ENCODE data around the gene KCNJ9. TPM values are rescaled to one million over a fixed set of nuclear protein-coding genes. Genes with fewer than 3 reads are reported as not detected.
A peak's percentile ranks its signal among the peaks of the same experiment; 100 is the strongest.

The KCNJ9 gene
- total RNA-seq, 1 donor from 2014 or later = not detected

DNA sequence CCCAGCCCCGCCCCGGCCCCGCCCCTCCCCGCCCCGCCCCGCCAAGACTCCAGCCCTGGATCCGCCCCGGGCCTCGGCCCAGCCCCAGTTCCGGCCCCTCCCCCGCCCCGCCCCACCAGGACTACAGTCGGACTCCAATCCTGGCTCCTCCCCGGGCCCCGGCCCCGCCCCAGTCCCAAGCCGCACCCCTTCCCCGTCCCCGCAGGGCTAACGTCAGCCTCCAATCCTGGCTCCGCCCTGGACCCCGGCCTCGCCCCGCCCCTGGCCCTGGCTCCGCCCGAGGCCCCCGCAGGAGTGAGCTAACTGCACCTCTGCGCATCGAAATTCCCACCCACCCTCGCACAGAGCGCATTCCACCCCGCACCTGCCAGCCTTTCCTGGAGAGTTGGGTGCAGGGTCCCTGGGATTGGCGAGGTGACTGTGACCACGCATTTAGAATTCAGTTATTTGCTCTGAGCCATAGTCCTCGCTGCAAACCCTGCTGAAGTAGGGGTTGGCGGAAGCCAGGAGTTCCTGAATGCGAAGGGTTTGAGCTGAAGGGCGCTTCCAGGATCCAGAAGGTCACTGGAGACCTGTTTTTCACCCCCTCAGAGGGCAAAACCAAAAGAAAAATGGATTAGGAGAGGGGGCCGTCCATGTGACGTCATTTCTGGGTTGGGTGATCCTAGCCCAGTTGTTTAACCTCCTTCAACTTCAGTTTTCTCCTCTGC is 17.7 kb downstream of the KCNJ9 start:
- DNase-seq (ENCODE audit: low read depth) = peak; percentile 49
- TF ChIP-seq, protein P1, sequence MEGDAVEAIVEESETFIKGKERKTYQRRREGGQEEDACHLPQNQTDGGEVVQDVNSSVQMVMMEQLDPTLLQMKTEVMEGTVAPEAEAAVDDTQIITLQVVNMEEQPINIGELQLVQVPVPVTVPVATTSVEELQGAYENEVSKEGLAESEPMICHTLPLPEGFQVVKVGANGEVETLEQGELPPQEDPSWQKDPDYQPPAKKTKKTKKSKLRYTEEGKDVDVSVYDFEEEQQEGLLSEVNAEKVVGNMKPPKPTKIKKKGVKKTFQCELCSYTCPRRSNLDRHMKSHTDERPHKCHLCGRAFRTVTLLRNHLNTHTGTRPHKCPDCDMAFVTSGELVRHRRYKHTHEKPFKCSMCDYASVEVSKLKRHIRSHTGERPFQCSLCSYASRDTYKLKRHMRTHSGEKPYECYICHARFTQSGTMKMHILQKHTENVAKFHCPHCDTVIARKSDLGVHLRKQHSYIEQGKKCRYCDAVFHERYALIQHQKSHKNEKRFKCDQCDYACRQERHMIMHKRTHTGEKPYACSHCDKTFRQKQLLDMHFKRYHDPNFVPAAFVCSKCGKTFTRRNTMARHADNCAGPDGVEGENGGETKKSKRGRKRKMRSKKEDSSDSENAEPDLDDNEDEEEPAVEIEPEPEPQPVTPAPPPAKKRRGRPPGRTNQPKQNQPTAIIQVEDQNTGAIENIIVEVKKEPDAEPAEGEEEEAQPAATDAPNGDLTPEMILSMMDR (IDR thresholded peaks at IDR 0.05; ENCODE audit: insufficient read depth, low read length, poor library complexity, severe bottlenecking) = no peak
- Histone ChIP-seq H3K4me3 (ENCODE audit: low read depth, low read length) (peak overlapping the region; percentile 49), H3K36me3 (ENCODE audit: control insufficient read depth, insufficient read depth, low read length) (no peaks in the 10 kb centered on the region), H3K27me3 (ENCODE audit: control insufficient read depth, insufficient read depth, low read length) (no peaks in the 10 kb centered on the region)

DNA sequence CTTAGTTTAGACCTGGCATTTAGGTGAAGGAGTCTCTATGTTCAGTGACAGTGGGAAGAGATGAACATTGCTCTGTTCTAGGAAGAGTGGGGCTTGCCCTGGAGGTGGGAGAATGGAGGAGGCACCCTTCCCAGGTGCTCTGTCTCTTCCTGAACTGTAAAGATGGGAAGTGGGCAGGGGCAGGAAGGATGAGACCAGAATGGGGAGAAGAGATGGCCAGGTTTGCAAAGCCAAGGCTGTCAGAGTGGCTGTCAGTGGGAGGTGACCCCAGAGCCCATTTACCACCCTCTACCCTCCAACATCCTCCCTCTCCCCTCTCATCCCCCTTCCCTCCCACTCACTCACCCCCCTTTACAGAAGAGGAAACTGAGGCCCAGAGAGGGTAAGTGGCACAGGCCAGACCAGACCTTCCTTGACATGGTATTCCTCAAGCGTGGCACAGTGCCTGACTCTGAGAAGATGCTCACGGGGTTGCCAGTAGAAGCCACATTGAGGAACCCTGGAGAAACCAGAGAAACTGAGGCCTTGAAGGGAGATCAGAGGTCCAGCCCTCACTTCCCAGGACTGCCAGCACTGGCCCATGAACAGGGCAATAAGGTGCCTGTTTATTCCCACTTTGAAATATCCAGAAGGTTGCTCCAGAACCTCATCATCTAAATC is 18.5 kb downstream of the KCNJ9 start:
- TF ChIP-seq, protein P1 (IDR thresholded peaks at IDR 0.05; ENCODE audit: insufficient read depth, low read length, poor library complexity, severe bottlenecking) = no peak
- Histone ChIP-seq H3K36me3 (ENCODE audit: control insufficient read depth, insufficient read depth, low read length) (no peaks in the 10 kb centered on the region), H3K27me3 (ENCODE audit: control insufficient read depth, insufficient read depth, low read length) (no peaks in the 10 kb centered on the region), H3K4me3 (ENCODE audit: low read depth, low read length) (no peak overlapping the region)
- DNase-seq (ENCODE audit: low read depth) = no peak

DNA sequence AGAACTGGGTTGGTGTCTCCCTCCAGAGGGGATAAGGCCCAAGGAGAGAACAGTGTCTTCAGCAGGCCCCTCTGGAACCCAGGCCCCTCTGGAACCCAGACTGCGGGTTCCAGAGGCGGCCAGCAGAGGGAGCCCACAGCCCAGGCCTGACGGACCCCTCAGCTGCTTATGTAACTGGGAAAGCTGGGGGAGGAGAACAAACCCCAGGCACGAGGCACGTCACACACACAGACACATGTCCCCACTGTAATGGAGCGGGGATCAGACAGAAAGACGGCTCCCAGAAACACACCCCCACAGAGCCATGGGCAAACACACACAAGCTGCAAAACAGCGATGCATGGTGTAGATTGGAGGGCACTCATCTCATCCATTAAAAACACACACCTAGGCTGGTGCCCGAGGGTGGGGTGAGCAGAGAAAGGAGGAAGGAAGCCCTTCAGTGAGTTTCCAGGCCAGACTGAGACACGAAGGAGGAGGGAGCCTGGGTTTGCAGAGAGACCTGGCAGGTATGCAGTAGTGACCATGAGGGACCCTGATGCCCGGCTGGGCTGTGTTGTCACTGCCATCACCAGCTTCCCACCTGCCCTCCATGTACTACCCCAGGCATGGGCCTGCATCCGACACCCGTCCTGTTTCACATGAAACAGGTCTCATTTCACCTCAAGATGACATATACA is 19.8 kb downstream of the KCNJ9 start:
- Histone ChIP-seq H3K27me3 (ENCODE audit: control insufficient read depth, insufficient read depth, low read length) (no peaks in the 10 kb centered on the region), H3K36me3 (ENCODE audit: control insufficient read depth, insufficient read depth, low read length) (no peaks in the 10 kb centered on the region), H3K4me3 (ENCODE audit: low read depth, low read length) (no peak overlapping the region)
- TF ChIP-seq, protein P1 (IDR thresholded peaks at IDR 0.05; ENCODE audit: insufficient read depth, low read length, poor library complexity, severe bottlenecking) = peak; percentile 99
- DNase-seq (ENCODE audit: low read depth) = no peak

DNA sequence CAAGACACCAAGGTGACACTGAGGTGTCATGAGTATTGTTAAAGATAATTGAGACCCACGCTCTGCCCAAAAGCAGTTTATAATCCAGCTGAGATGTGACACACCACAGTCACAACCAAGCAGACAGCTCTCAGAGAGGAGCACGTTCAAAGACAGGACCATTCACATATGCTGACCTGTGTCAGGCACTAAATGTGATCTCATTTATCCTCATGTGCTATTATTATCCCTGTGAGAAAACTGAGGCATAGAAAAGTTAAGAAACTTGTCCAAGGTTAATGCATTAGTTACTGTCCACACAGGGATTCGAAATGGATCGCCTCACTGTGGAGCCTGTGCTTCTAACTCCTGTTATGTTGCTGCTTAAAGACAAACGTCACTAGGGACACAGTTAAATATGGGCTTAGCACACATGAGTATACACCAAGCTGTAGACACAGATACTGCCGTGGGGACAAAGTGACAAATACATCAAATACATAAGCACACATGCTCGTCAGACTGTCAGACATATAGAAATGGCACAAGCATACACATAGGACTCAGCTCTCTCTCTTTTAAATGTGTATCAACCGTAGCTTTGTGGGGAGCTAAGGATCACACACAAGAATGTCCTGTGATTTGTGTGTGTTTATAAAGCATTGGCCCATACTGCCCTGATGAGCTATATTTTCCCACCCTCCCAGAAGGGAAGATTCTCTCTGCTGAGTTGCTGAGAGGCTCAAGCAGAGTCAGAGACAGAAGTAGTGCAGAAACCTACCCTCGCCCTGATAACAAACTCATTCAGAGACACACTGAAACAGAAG is 20.6 kb downstream of the KCNJ9 start:
- Histone ChIP-seq H3K4me3 (ENCODE audit: low read depth, low read length) (no peak overlapping the region), H3K27me3 (ENCODE audit: control insufficient read depth, insufficient read depth, low read length) (no peaks in the 10 kb centered on the region), H3K36me3 (ENCODE audit: control insufficient read depth, insufficient read depth, low read length) (no peaks in the 10 kb centered on the region)
- DNase-seq (ENCODE audit: low read depth) = no peak
- TF ChIP-seq, protein P1 (IDR thresholded peaks at IDR 0.05; ENCODE audit: insufficient read depth, low read length, poor library complexity, severe bottlenecking) = no peak

DNA sequence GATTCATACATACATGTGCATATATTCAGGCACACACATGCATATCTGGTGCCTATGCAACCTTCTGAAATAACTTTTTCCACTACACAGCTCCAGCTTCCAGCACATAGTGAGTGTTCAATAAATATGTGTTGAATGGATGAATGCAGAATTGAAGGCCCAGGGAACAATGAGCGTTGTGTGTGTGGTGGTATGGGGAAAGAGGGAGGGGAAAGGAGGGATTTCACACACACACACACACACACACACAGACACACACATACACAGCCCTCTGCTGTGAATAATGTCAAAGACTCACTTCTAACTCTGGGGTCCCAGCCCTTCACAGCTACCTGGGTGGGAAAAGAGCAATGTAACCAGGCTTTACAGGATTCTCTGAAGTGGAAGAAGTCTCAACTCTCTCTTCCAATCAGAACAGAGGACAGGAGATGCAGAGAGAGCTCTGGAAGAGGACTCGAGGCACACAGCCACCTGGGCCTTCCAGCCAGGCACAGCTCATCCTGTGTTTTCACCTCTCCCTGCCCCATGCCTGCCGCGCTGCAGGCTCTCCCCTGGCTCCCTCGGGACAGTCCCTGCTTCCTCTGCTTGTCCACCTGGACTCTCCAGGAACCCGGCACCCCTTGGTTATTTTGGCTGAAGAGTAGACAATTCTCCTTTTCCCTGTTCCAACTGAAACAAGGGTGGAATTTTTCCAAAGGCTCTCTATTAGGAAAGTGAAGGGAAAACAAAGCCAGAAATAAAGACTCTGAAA is 22.5 kb downstream of the KCNJ9 start:
- no peak overlapping the region for H3K4me3 ChIP-seq (ENCODE audit: low read depth, low read length)
- no peak for DNase-seq (ENCODE audit: low read depth)
- TF ChIP-seq, protein P1 (IDR thresholded peaks at IDR 0.05; ENCODE audit: insufficient read depth, low read length, poor library complexity, severe bottlenecking) = no peak
- H3K27me3 ChIP-seq (ENCODE audit: control insufficient read depth, insufficient read depth, low read length) = peaks cover 3% of the 10 kb centered on the region
- H3K36me3 ChIP-seq (ENCODE audit: control insufficient read depth, insufficient read depth, low read length) = no peaks in the 10 kb centered on the region
